GM12878 (cell line): ENCODE measurements around the gene LEF1. TPM values are rescaled to one million over a fixed set of nuclear protein-coding genes. Genes with fewer than 3 reads are reported as not detected.

Source experiments
- ATAC-seq: fragments of 200-7000 bp; cut with Tn5 transposase; 3 replicates; pipeline ENCODE4 v1.9.1; 2020; ENCODE audit warnings: mild to moderate bottlenecking, moderate library complexity
- BruUV-seq: library from RNA; stranded (reverse); fragments of 400-500 nt; replicated peaks from 2 replicates; lab custom pipeline; 2021; lab: Mats Ljungman, UMichigan
- CTCF ChIA-PET: fragments of 300-600 bp; sonication (Branson Sonifier 250); formaldehyde crosslinking; extraction: SDS; loops from one replicate; lab custom pipeline; 2021; ENCODE audit warnings: inconsistent platforms; lab: Yijun Ruan, JAX
- POLR2A ChIA-PET: fragments of 350-600 bp; formaldehyde crosslinking; extraction: SDS; loops from one replicate; lab custom pipeline; 2021; ENCODE audit warnings: inconsistent platforms; lab: Charles Lee
- RAD21 ChIA-PET: fragments of 300-600 bp; sonication (Branson Sonifier 250); formaldehyde crosslinking; loops from one replicate; lab custom pipeline; 2023; ENCODE audit warnings: antibody characterized with exemption; ENCODE audit not compliant: unreplicated experiment; lab: Charles Lee
- SMC1A ChIA-PET: fragments of 300-600 bp; sonication (Branson Sonifier 250); formaldehyde crosslinking; loops from one replicate; lab custom pipeline; 2023; ENCODE audit not compliant: unreplicated experiment, uncharacterized antibody; lab: Charles Lee
- DNase-seq: peaks from one replicate; pipeline ENCODE4 v3.0.0-alpha.2; 2011; ENCODE audit warnings: low read depth, low spot score
- FAIRE-seq: peaks from 3 replicates; lab custom pipeline; 2011; peaks lifted over from hg19 to GRCh38; lab: Jason Lieb, UNC
- H2AFZ ChIP-seq: 2 replicates; pipeline ENCODE4 v1.6.0; 2011; ENCODE audit warnings: low read depth, low read length, control low read depth; ENCODE audit not compliant: control insufficient read depth
- H3K27ac ChIP-seq: 2 replicates; pipeline ENCODE4 v1.5.1; 2011; ENCODE audit warnings: control low read depth; ENCODE audit not compliant: control insufficient read depth, insufficient read depth
- H3K27me3 ChIP-seq, 2 experiments: replicated peaks in 1 of 2; 2 replicates each; pipeline versions ENCODE4 v1.6.0 to v1.6.1; 2011; ENCODE audit warnings: low read length in 1 of 2; ENCODE audit not compliant: control insufficient read depth in 2 of 2, insufficient read depth in 2 of 2
- H3K36me3 ChIP-seq, 2 experiments: 2 replicates each; pipeline ENCODE4 v1.5.1; 2011; ENCODE audit warnings: low read length in 1 of 2; ENCODE audit not compliant: control insufficient read depth in 2 of 2, insufficient read depth in 2 of 2
- H3K4me1 ChIP-seq: 2 replicates; pipeline ENCODE4 v1.6.1; 2011; ENCODE audit warnings: mild to moderate bottlenecking, low read length, moderate library complexity, mixed read lengths; ENCODE audit not compliant: control insufficient read depth, insufficient read depth
- H3K4me2 ChIP-seq: 2 replicates; pipeline ENCODE4 v1.6.0; 2011; ENCODE audit warnings: control low read depth; ENCODE audit not compliant: control insufficient read depth, insufficient read depth
- H3K4me3 ChIP-seq: fragments of 200-600 bp; sonication (generic); 2 replicates; pipeline ENCODE4 v1.5.1; 2016
- H3K79me2 ChIP-seq: 2 replicates; pipeline ENCODE4 v1.6.0; 2011; ENCODE audit warnings: low read length; ENCODE audit not compliant: control insufficient read depth, insufficient read depth
- H3K9ac ChIP-seq: 2 replicates; pipeline ENCODE4 v1.8.0; 2011; ENCODE audit warnings: low read length, control low read depth, mixed read lengths; ENCODE audit not compliant: control insufficient read depth, insufficient read depth
- H3K9me3 ChIP-seq: replicated peaks from 3 replicates; pipeline ENCODE4 v1.5.1; 2011; ENCODE audit warnings: mild to moderate bottlenecking, low read length; ENCODE audit not compliant: control insufficient read depth, insufficient read depth
- H4K20me1 ChIP-seq: 2 replicates; pipeline ENCODE4 v1.6.0; 2011; ENCODE audit not compliant: control insufficient read depth, insufficient read depth
- IKZF2 ChIP-seq, 2 experiments: fragments of 450-650 bp; IDR thresholded peaks; 2 replicates each; pipeline ENCODE4 v1.6.1; 2017; ENCODE audit warnings: mild to moderate bottlenecking in 2 of 2, moderate library complexity in 2 of 2
- MEF2A ChIP-seq: IDR thresholded peaks from 2 replicates; pipeline ENCODE4 v1.6.1; 2011; ENCODE audit warnings: low read depth, mild to moderate bottlenecking, low read length, moderate library complexity; ENCODE audit not compliant: insufficient read depth
- MYC ChIP-seq: IDR thresholded peaks from 2 replicates; pipeline ENCODE4 v1.6.1; 2011; ENCODE audit warnings: mild to moderate bottlenecking, low read length, moderate library complexity, inconsistent platforms; ENCODE audit not compliant: insufficient read depth, insufficient replicate concordance, insufficient read length, severe bottlenecking
- NR2C2 ChIP-seq: IDR thresholded peaks from 2 replicates; pipeline ENCODE4 v1.6.1; 2011; ENCODE audit warnings: borderline replicate concordance, low read depth; ENCODE audit not compliant: control insufficient read depth, insufficient read length
- PML ChIP-seq: IDR thresholded peaks from 2 replicates; pipeline ENCODE4 v1.6.1; 2012; ENCODE audit warnings: low read length, inconsistent platforms
- SMAD5 ChIP-seq: IDR thresholded peaks from 2 replicates; pipeline ENCODE4 v1.6.1; 2016; ENCODE audit warnings: antibody characterized with exemption, low read depth
- STAT3 ChIP-seq: IDR thresholded peaks from 2 replicates; pipeline ENCODE4 v1.6.1; 2011; ENCODE audit warnings: low read depth, low read length, improper control_type of control experiment
- TCF3 ChIP-seq: IDR thresholded peaks from 2 replicates; pipeline ENCODE4 v1.6.1; 2012; ENCODE audit warnings: low read depth, mild to moderate bottlenecking, low read length, borderline replicate concordance; ENCODE audit not compliant: insufficient read depth
- ZBTB33 ChIP-seq: fragments of 450-650 bp; IDR thresholded peaks from 2 replicates; pipeline ENCODE4 v1.6.1; 2017; ENCODE audit warnings: mild to moderate bottlenecking
- WGBS: methylation state at CpG from one replicate; pipeline ENCODE4 v1.1.6; 2016; ENCODE audit warnings: low lambda C conversion rate; ENCODE audit not compliant: insufficient replicate concordance, insufficient coverage; ENCODE audit errors: missing lambda C conversion rate; 5-methylcytosine and 5-hydroxymethylcytosine counted together
- in situ Hi-C: fragments of 300-500 bp; cut with MboI; formaldehyde crosslinking; loops from 9 replicates; pipeline ENCODE4 v1.14.3; 2018; ENCODE audit warnings: mixed read lengths
- intact Hi-C: fragments of 100-400 bp; cut with micrococcal nuclease; formaldehyde crosslinking; loops from one replicate; pipeline ENCODE4 v1.14.2; 2022; ENCODE audit not compliant: unreplicated experiment
- polyA plus RNA-seq, 11 experiments: library from polyadenylated mRNA; depleted of rRNA in 4 of 11; unstranded in 6 of 11; stranded (reverse) in 5 of 11; fragments of >200 nt; fragmentation: Nextera tagmentation in 4 of 11; fragmentation: Illumina TruSeq in 1 of 11; extraction: Ambion mirVana in 4 of 11; extraction: Trizol in 1 of 11; gene quantifications; 1 replicate in 1 of 11; 2 replicates in 10 of 11; pipeline versions ENCODE4 v1.2.1 to v1.2.3, GENCODE V29; 2011 to 2016; ENCODE audit warnings: inconsistent platforms in 2 of 11, missing spikeins in 2 of 11, low read depth in 1 of 11
- total RNA-seq, 4 experiments: library from RNA; depleted of rRNA in 3 of 4; stranded (reverse); fragments of >200 nt in 3 of 4; fragmentation: Illumina TruSeq in 1 of 4; extraction: Trizol in 1 of 4; gene quantifications; 2 replicates each; pipeline versions ENCODE4 v1.2.1 to v1.2.3, GENCODE V29; 2013 to 2021
- TF ChIP-seq, protein P1 (sequence below): IDR thresholded peaks from 2 replicates; pipeline ENCODE4 v1.6.1; 2012; ENCODE audit warnings: low read length, inconsistent platforms
- TF ChIP-seq, protein P2 (sequence below): fragments of 450-650 bp; IDR thresholded peaks from 2 replicates; pipeline ENCODE4 v1.6.1; 2017; ENCODE audit warnings: mild to moderate bottlenecking, low read depth, inconsistent platforms; ENCODE audit not compliant: poor library complexity, severe bottlenecking

The LEF1 gene
- total and polyA plus RNA-seq, 10 of the 15 experiments (the other 5 are each of a cell fraction or from before 2014, with no cell fraction given): 10.2 to 38.1 (median 19.5) TPM

DNA sequence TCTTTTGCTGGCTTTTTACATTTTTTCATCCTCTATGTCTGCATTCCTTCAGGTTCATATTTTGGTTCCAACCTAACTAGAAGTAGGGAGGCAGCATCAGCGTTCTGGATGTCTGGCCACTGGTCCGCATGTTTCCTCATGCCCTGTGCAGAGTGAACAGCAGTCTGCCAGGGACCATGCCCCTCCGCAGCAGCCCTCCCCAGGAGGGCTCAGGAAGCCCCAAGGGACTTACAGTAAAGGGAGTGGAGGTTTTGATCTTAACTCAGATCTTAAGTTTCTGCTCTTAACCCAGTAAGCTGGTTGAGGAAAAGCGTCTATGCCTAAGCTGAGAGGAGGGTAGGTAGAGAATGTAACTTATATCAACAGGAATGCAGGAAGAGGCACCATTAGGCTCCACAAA lies 45.0 kb upstream of the LEF1 start:
- 30% methylated on average over 4 of the region's 4 CpGs for WGBS
- no TSS peak for BruUV-seq
- no peak for FAIRE-seq
- DNase-seq: no peak
- no peaks in the 10 kb centered on the region for H3K36me3 ChIP-seq
- no peak overlapping the region for H2AFZ ChIP-seq
- H4K20me1 ChIP-seq: no peaks in the 10 kb centered on the region
- POLR2A ChIA-PET: no interaction called here
- SMC1A ChIA-PET: no interaction called here
- no peak for TF ChIP-seq PML
- no peak for TF ChIP-seq NR2C2
- TF ChIP-seq SMAD5: no peak
- no peak for TF ChIP-seq STAT3
- TF ChIP-seq MYC: no peak
- TF ChIP-seq IKZF2 (IDR thresholded peaks at IDR 0.05): no peak
- TF ChIP-seq TCF3: no peak
- no peak for TF ChIP-seq MEF2A
- TF ChIP-seq, protein P1, sequence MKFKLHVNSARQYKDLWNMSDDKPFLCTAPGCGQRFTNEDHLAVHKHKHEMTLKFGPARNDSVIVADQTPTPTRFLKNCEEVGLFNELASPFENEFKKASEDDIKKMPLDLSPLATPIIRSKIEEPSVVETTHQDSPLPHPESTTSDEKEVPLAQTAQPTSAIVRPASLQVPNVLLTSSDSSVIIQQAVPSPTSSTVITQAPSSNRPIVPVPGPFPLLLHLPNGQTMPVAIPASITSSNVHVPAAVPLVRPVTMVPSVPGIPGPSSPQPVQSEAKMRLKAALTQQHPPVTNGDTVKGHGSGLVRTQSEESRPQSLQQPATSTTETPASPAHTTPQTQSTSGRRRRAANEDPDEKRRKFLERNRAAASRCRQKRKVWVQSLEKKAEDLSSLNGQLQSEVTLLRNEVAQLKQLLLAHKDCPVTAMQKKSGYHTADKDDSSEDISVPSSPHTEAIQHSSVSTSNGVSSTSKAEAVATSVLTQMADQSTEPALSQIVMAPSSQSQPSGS: no peak
- TF ChIP-seq, protein P2, sequence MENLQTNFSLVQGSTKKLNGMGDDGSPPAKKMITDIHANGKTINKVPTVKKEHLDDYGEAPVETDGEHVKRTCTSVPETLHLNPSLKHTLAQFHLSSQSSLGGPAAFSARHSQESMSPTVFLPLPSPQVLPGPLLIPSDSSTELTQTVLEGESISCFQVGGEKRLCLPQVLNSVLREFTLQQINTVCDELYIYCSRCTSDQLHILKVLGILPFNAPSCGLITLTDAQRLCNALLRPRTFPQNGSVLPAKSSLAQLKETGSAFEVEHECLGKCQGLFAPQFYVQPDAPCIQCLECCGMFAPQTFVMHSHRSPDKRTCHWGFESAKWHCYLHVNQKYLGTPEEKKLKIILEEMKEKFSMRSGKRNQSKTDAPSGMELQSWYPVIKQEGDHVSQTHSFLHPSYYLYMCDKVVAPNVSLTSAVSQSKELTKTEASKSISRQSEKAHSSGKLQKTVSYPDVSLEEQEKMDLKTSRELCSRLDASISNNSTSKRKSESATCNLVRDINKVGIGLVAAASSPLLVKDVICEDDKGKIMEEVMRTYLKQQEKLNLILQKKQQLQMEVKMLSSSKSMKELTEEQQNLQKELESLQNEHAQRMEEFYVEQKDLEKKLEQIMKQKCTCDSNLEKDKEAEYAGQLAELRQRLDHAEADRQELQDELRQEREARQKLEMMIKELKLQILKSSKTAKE: no peak
- TF ChIP-seq ZBTB33: no peak
- H3K27ac ChIP-seq: no peak overlapping the region
- no peak overlapping the region for H3K4me3 ChIP-seq
- intact Hi-C loops: no loop called here
- ATAC-seq: no peak
- no peaks in the 10 kb centered on the region for H3K4me1 ChIP-seq
- CTCF ChIA-PET: interaction anchor here (0.6 kb wide), 1 partner anchor 8 kb away, joined by 3 read pairs; no protein-coding TSS in a partner anchor
- H3K9ac ChIP-seq: no peak overlapping the region
- H3K79me2 ChIP-seq: no peaks in the 10 kb centered on the region
- in situ Hi-C loops: no loop called here
- RAD21 ChIA-PET: no interaction called here
- H3K4me2 ChIP-seq: no peak overlapping the region
- no peaks in the 10 kb centered on the region for H3K27me3 ChIP-seq
- H3K9me3 ChIP-seq: no peaks in the 10 kb centered on the region
